Activated T-cell treated with anti-CD3 and anti-CD28 coated beads for 1 hour (primary cell): Measurements from ENCODE around the gene COL2A1.

Experiments
- DNase-seq: peaks from one replicate; pipeline ENCODE4 v3.0.0-alpha.2; 2020; ENCODE audit warnings: low read depth

The COL2A1 gene

GRCh38 chr12:48030173-48030650 lies 25.9 kb upstream of the COL2A1 start:
- DNase-seq = no peak

DNA sequence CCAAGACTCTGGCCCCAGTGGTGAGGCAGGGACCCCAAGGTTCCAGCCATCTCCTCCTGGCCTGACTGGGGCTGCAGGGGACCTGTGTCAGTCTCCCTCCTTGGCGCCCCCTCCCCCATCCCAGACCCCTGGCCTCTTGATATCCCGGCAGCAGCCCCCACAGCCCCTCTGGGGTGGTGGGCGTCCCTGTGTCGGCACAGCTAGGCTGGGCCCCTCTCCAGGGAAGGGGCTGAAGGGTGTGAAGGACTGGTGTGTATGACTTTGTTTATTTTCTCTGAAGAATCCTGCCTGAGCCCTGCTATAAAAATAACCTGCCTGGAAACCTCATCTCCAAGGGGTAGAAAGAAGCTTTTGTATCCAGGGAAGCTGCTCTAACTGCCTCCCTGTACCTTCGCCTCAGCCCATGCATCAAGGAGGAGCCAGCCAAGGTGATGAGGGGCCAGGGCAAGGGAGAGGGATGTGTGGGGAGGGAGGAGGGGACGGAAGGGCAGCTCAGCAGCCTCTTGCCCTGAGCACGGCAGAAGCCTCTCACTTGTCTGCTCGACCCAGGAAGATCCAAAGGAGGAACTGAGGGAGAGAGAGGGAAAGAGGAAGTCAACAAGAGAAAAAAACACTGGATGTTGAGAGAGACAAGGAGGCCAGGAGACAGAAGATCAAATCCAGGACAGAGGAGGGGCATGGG lies 25.4 kb upstream of the COL2A1 start:
- DNase-seq = no peak

DNA sequence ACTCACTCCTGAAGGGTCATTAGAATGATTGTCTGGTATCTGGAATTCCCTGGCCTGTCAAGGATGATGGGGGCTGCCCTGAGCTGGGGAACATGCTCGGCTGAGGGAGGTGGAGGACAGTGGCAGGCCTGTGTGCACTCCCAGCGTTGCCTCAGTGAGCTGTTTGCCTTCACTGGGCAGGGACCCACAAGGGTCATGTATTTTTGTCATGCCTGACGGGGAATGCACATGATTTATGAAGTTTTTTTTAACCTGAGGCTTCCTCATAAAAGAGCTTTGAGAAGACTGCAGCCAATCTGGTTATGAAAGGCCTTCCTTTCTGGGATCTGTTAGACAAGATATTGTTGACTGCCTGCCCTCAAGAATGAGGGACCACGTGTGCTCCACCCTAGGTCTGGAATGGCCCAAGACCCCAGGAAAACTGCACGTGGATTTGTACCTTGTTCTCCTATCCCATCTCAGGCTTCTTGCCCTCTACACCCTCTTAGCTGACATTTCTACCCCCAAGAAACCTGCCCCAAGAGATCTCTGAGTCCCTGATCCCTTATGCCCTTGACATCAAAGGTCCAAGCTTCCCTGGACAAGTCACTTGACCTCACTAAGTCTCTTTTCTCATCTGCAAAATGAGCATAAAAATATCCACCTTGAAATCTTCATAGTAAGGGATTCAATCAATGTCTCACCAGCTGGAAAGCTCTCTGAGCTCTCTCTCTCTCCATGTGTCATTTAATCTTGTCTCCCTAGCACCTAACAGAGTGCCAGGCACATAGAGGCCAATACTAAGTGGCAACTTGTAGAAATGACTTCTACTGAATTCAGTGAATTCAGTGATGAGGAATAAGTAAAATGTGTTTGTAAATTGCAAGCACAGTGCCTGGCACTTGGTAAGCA lies 24.5 kb upstream of the COL2A1 start:
- no peak for DNase-seq

DNA sequence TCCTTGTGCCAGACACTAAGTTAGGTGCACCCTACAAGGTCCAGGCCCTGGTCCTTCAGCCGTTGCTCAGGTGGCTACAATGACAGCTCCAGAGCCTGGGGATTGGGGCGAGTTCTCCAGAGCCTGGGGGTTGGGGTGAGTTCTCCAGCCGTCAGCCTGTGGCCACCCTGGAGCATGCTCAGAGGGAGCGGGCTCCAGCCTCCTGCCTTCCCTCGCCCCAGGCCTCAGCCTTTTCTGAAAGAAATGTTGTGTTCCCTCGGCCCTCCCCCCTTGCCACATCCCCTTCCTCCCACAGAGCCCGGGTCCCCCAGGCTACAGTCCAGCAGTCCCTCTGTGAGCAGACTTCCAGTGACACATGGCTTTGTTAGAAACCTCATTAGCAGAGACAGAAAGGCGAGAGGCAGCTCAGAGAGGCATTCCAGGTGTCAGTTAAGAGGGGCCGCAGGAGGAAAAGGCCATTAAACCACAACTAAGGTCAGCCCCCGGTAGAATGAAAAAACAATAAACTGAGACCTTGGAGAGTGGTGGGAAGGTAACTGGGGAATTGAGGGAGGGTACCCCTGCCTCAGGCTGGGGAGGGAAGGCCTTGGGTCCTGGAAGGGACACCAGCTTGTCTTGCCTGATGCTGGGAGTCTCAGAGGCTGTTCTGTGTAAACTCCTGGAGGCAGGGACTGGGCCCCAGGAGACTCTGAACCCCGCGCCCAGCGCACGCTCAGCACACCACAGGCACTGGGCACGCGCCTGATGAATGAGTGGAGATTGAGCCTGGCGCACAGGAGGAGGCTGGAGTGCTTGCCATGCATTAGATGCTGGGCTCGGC lies 23.1 kb upstream of the COL2A1 start:
- no peak for DNase-seq

- no peak for DNase-seq
Measured at GRCh38 chr12:48026060-48026827, 22.0 kb upstream of the COL2A1 start.

DNA sequence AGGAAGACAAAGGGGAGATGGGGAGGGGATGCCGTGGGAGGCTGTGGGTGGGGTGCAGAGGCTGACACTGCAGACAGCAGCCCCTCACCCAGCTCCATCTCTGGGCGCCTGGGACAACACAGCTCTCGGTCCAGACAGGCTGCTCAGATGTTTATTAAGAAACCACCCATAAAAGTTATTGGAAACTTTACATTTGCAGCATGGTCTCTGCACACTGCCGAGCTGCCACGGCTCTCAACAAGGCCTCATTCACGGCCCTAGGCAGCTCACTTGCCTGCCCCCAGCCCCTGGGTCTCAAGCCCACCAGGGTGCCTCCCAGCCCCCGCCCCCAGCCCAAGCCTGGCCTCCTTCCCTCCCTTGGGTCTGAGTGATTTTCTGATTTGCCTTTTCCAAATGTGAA lies 21.0 kb upstream of the COL2A1 start:
- DNase-seq = no peak

GRCh38 chr12:48024735-48025134 lies 20.5 kb upstream of the COL2A1 start:
- DNase-seq = no peak

DNA sequence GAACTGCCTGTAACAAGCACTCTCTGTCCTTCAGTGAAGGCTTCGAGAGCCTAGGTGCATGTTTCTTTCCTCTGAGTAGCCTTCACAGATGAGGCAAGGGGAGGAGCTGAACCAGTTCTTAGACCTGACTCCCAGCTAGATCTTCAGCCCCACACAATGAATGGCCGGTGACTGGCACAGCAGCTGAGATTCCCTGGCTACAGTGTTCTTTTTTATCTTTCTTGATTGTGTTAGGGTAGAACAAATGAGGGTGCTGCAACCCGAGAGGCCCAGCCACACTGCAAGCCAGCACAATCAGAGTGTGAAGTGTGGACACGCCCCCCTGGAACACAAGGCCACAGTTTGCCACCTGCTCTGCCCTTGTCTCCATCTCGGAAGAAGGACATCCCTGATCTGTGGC lies 19.1 kb upstream of the COL2A1 start:
- no peak for DNase-seq

GRCh38 chr12:48022676-48023385 lies 18.6 kb upstream of the COL2A1 start:
- no peak for DNase-seq

DNA sequence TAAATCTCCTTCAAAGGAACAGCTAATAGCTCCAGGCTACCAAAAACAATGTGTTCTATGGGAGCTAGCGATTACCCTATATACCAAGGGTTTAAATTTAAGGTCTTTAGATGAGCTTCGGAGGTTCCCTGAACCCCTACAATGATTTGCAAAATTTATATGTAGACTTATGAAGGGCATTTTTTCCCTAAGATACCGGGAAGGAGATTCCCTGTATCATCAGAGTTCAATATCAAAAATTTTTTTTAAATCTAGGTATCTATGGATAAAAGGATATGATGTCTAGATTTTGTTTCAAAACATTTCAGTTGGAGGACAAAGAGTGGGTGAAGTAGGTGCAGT lies 17.9 kb upstream of the COL2A1 start:
- DNase-seq = no peak

- no peak for DNase-seq
Measured at GRCh38 chr12:48021485-48022179, 17.4 kb upstream of the COL2A1 start.

DNA sequence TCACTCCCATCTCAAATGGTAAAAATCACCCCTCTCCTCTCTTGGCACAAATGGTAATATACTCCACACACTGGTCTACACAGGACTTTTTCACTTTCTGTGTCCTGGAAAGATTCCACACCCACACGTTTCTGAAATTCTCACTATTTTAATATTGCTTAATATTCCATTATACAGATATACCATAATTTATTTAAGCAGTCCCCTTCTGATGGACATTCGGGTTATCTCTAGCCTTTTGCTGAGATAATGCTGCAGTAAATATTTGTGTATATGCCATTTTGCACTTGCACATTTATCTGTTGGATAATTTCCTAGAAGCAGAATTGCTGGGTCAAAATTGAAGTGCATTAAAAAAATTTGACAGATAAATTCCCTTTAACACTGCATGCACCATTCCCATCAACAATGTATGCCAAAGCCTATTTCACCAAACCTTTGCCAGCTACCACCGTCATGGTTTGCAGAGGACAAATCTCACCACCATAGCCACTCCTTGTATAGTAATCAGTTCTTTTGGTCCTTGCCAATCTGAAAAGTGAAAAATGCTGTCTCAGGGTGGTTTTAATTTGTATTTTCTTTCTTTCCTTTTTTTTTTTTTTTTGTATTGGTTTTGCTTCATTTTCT lies 15.5 kb upstream of the COL2A1 start:
- no peak for DNase-seq

GRCh38 chr12:48018618-48018995 lies 14.3 kb upstream of the COL2A1 start:
- no peak for DNase-seq

DNA sequence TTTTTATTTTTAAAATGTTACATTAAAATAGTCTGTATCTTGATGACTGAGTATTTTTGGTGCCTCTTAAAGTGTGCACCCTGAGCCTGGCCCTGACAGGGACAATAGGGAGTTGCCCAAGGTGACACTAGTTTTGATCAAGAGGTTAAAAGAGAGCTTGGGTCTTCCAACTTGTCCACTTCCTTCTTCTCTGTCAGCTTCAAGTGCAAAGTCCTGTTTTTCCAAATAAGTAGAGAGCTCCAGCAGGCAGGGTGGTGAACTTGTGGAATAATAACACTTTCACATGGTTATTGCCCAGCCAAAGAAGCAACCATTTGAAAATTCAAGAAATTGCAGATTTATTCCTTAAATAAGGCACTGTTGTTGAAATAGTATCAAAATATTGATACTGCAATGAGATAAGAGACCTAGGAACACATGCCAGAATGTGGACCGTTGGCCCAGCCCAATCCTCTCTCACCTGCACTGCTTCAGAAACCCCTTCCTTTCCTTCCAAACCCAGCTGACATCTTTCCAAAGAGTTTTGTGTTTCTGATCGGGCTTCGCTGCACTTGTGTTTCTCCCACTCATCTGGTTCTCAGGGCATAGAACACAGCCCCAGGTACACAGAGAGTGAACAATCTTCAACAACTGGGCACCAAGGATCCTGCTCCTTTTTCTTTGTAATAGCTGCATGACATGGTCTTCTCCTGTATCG lies 13.8 kb upstream of the COL2A1 start:
- DNase-seq = no peak

DNA sequence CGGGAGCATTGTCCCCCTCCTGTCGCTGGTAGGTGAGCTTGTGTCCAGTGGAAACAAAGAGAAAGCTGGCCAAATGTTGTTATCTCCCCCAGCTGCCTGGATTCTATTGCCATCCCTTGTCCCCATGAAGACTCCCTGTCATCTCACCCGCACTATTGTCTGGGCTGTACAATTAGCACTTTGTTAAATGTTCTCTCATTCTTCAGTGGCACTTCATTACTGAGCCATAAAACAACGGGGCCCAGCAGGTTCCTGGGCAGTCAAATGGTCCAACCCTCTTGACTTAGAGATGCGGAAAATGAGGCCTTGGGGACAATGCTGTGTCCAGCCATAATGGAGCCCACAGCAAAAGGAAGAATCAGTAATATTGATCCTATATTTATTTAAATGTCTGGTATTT lies 13.2 kb upstream of the COL2A1 start:
- DNase-seq = no peak

- no peak for DNase-seq
Measured at GRCh38 chr12:48016373-48017020, 12.2 kb upstream of the COL2A1 start.

GRCh38 chr12:48015954-48016353 lies 11.7 kb upstream of the COL2A1 start:
- DNase-seq = no peak

- no peak for DNase-seq
Measured at GRCh38 chr12:48015129-48015528, 10.9 kb upstream of the COL2A1 start.

DNA sequence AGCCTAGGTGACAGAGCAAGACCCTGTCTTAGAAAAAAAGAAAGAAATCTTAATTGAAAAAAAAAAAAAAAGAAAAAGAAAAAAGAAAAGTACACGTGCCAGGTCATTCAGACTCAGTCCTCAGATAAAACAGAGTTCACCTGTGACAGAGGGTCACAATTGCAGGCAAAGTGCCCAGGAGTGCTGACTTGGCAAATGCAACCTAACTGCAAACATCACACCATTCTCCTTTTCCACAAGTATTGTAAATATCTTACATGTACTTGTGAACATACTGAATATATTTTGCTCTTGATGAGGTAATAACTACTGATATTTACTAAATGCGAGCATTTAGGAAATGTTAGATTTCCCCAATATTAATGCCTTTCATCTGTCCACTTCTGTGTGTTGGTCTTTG lies 9.0 kb upstream of the COL2A1 start:
- no peak for DNase-seq
